ENCODE data around the gene ADRB1.

Gene ADRB1

GRCh38 chr10:114081911-114082583, 38.4 kb downstream of the ADRB1 start:
- no peak for DNase-seq (ENCODE audit: low read depth)
- TF ChIP-seq CTCF (conservative IDR thresholded peaks at IDR 0.05; ENCODE audit: low read depth, low read length) = no peak
- no peak overlapping the region for H3K4me3 ChIP-seq (ENCODE audit: low read depth, low read length)

GRCh38 chr10:114083040-114083439, 39.4 kb downstream of the ADRB1 start:
- no peak overlapping the region for H3K4me3 ChIP-seq (ENCODE audit: low read depth, low read length)
- no peak for TF ChIP-seq CTCF (conservative IDR thresholded peaks at IDR 0.05; ENCODE audit: low read depth, low read length)
- DNase-seq (ENCODE audit: low read depth) = no peak

GRCh38 chr10:114084215-114084614, 40.5 kb downstream of the ADRB1 start:
- no peak for DNase-seq (ENCODE audit: low read depth)
- no peak for TF ChIP-seq CTCF (conservative IDR thresholded peaks at IDR 0.05; ENCODE audit: low read depth, low read length)

GRCh38 chr10:114087255-114087654, 43.6 kb downstream of the ADRB1 start:
- peak; percentile 17 for TF ChIP-seq CTCF (conservative IDR thresholded peaks at IDR 0.05; ENCODE audit: low read depth, low read length)
- no peak for DNase-seq (ENCODE audit: low read depth)
- no peak overlapping the region for H3K4me3 ChIP-seq (ENCODE audit: low read depth, low read length)

More at GRCh38 chr10:114084215-114084614, 40.5 kb downstream of the ADRB1 start:
- no peak overlapping the region for H3K4me3 ChIP-seq (ENCODE audit: low read depth, low read length)

- H3K4me3 ChIP-seq (ENCODE audit: low read depth, low read length) = no peak overlapping the region
- no peak for DNase-seq (ENCODE audit: low read depth)
- TF ChIP-seq CTCF (conservative IDR thresholded peaks at IDR 0.05; ENCODE audit: low read depth, low read length) = peak; percentile 29
Observed at GRCh38 chr10:114087655-114088054, 44.0 kb downstream of the ADRB1 start.

GRCh38 chr10:114094795-114095194, 51.1 kb downstream of the ADRB1 start:
- TF ChIP-seq CTCF (conservative IDR thresholded peaks at IDR 0.05; ENCODE audit: low read depth, low read length) = no peak
- H3K4me3 ChIP-seq (ENCODE audit: low read depth, low read length) = no peak overlapping the region

More at GRCh38 chr10:114094795-114095194, 51.1 kb downstream of the ADRB1 start:
- no peak for DNase-seq (ENCODE audit: low read depth)

Measured in choroid plexus epithelial cell (primary cell).